HG02798 (cell line): ENCODE data around the gene RTP3.

Experiments
- ATAC-seq: cut with Tn5 transposase; IDR thresholded peaks from one replicate; pipeline ENCODE4 v1.9.1; 2021; ENCODE audit warnings: mild to moderate bottlenecking; ENCODE audit not compliant: unreplicated experiment, poor library complexity

The RTP3 gene

DNA sequence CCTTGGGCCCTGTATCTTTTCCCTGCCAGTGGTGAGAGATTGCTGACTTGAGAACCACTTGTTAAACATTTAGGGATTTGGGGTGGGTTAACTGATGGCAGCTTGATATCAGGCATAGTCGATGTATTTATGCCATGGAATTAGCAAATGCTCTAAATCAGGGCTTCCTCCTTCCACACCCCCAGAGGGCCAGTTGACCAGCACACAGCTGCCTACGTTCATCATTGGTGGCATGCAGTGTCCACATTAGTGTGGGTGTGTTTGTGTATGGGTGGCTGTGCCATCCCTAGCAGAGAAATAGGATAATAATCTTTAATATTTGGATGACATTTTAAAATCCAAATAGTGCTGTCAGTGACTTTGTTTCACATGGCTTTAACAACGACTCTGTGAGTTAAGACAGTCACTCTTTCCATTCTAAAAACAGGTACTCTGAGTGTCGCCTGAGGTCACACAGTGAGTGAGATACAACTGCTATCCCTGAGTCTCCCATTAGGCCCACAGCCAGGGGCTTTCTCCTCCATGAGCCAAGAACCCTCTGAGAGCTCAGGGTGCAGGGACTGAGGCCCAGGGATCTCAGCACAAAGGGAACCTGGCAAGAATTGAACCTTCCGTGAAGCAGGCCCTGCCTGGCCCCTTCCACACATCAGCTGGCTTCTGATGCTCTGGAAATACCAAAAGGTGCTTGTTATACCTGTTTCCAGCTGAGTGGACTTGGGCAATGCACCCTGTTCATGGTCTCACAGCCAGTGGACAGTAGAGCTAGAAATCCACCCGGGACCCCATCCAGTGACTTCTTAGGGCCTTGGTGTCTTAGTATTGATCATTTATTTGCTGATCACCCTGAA is 28.8 kb upstream of the RTP3 start:
- ATAC-seq = no peak

DNA sequence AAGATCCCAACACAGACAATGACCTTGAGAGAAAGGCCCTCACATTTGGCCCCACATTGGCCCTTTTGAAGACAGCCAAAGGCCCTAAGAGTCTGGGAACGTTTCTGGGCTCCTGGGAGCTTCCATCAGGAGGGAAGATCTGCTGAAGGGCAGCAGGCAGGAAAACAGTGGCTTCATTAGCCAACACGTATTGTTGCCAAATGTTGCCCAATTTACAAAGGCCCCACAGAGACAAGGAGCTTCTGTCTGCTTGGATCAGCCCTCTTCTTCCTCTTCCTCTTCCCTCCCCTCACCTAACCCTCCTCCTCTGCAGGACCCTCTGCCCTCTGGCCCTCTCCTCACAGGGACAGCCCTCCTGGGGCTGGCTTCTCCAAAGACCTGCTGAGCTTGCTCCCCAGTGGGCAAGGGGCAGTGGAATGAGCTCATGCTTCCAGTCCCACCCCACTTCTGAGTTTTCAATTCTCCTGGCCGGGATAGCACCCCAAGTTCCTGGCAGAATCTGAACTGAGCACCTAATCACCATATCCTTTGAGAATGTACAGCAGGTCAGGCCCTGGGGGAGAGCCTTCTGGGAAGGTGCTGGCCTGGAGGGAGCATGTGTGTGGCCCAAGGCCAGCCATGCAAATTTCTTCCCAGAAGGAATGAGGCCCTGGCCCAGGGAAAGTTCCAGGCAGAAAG is 28.0 kb upstream of the RTP3 start:
- no peak for ATAC-seq

DNA sequence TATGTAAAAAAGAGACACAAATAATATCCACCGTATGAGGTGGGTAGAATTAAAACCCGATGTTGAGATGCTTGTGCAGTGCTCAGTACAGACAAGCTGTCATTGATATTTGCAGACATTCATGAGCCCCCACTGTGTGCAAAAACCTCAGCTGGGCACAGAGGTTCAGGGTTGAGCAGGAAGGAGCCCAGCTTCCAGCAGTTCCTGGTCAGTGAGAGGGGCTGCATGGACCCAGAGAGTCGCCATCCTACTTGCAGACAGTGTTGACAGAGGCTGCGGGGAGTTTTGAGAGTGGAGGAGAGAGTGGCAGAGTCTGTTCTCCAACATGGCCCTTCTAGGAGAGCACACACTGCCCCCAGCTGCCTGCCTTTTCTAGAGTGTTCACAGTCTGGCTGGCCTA is 26.9 kb upstream of the RTP3 start:
- no peak for ATAC-seq

DNA sequence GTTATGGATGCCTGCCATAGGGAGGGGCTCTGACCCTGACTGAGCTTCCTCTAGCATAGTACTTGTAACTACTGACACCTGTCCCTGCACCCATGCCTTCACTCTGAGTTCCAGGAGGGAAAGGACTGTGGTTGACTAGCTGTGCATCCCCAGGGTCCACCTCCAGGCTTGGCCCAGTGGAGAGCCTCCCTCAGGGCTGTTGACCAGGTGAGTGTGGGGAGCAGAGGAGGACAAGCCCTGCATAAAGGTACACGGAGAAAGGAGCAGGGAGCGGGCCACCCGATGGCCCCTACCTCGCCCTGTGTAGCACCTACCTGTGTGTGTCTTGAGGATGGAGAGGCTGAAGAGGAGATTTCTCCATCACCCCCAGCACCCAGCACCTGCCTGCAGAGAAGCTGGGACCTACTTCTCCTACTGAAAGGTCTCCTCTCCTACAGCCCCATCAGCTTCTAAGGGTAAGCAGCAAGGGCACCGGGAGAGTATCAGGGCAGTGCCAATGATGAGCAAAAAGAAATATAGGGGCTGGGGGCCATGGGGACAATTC is 26.3 kb upstream of the RTP3 start:
- ATAC-seq = no peak

DNA sequence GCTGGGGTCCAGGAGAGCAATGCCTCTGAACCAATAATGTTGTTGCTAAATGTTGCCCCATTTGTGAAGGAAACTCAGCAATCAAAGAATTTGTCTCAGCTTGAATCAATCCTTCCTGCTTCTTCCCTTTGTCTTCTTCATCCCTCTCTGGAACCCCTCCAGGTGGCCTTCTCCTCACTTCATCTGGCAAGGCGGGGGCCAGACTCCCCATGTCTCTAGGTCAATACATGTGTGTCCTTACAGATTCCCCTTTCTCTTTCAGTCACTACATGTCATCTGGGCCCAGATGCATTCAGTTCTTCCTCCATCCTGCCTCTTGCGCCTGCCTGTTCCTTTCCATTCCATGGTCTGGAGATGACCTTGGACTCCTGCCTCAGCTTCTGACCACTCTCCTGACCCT is 25.0 kb upstream of the RTP3 start:
- ATAC-seq = no peak

DNA sequence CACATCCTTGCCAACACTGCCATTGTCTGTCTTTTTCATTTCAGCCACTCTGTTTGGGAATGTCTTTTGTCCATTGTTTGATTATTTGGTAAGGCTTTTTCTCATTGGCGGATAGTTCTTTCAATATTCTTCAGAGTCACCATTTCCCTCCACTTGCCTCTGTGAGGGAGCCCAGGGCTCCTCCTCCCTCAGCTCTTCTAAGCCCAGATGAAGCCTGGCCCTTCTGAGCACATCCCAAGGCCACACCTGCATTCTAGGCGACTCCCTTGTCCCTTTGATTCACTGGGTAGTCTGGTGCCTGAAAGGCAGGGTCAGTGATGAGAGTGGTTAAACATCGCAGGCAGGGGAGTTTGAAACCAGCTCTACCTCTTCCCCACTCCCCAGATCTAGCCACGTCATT is 20.6 kb upstream of the RTP3 start:
- no peak for ATAC-seq

DNA sequence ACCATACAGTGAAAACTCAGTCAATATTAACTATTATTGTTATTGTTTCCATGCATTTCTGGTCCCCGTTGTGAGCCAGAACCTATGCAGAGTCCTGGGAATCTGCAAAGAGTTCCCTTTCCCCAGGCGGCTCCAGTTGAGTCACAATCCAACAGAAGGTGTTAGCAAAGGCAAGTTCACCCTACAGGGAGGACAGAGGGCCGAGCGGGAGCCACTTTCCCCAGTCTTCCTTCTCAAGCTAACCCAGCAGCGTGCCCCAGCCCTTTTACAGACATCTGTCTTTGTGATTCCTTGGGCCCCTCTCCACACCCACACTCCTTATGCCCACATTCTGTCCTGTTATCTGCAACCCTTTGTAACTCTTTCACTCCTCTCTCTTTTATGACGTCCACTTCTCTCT is 20.0 kb upstream of the RTP3 start:
- no peak for ATAC-seq

DNA sequence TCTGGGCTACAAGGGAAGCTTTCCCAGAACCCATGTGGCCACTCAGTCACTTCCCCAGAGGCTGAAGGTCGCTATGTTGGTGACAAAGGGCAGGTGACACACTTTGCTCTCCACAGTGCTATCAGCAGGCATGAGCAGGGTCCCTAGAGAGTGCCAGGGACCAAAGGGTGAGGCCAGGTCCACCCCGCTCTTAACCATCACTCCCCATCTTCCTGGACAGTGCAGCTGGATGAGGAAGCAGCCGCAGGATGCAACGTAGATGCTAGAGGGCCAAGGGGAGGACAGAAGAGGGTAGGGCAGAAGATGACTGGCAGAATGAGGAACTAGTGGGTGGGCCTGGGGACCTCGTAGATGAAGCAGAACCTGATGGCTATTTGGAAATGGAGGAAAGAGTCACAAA is 19.4 kb upstream of the RTP3 start:
- no peak for ATAC-seq

DNA sequence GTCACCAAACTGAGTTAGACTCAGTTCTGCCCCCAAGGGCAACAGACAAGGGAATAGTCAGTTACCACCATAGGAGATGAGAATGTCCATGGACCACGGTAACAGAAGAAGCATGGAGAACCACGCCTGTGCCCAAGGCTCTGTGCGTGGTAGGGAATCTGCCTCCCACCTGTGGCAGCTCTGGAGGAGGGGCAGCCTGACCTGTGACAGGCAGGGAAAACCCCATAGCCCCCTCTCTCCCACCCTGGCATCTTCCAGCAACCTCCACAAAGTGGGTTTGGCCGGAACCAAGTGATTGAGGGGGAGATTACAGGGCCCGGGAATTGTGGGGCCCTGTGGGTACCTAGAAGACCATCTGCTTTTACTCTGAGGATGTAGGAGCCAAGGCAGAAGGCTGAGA is 18.8 kb upstream of the RTP3 start:
- ATAC-seq = no peak

DNA sequence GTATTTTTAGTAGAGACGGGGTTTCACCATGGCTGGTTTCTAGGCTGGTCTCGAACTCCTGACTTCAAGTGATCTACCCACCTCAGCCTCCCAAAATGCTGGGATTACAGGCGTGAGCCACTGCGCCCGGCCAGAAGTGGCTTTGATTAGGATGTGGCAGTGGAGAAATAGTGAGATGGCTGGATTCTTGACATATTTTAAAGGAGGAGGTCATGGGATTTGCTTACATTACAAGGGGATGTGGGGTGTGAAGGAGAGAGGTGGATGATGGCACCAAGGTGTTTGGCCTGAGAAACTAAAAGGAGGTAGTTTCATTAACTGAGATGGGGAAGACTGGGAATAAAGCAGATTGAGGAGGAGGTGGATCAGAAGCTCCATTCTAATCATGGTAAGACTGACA is 18.1 kb upstream of the RTP3 start:
- no peak for ATAC-seq

DNA sequence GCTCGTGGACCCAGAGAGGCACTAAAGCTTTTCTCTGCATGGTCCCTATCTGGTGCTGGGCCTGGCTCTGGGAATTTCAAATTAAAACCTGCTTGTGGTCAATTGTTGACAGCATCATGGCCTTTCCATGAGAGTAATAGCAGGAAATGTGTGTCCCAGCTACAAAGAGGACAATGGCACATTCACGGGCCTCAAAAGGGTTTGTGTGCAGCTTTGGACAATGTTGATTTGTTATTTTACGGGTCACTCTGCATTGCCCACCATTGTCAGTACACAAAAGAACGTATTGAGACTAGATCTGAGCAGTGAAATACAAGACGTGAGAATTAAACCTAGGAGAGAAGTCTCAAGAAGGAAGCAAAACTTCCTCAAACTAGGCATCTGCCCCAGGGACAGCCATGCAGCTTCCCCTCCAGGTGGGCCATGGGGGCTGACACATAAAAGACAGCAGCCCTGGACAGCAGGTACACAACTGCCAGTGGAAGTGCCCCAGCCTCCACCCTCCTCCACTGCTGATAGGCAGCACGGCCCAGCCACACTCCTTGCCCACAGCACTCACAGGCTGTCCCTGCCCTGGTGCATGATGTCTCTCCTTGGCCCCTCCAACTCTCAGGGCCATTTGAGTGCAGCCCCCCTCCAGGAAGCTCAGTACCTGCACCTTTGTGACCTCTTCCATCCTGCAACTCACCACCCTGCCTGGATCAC is 17.1 kb upstream of the RTP3 start:
- ATAC-seq = no peak

DNA sequence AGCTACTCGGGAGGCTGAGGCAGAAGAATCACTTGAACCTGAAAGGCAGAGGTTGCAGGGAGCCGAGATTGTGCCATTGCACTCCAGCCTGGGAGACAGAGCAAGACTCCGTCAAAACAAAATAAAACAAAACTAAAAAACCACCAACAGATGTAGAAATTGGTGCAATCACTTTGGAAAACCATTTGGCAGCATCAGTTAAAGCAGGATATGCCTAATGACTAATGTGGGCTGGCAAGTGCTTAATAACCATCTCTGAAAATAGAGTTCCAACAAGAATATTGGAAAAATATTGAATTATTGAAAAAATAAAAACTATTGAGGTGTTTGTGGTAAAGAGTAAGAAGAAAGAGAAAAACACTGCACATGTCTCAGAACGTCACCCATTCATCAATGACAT is 16.1 kb upstream of the RTP3 start:
- no peak for ATAC-seq

DNA sequence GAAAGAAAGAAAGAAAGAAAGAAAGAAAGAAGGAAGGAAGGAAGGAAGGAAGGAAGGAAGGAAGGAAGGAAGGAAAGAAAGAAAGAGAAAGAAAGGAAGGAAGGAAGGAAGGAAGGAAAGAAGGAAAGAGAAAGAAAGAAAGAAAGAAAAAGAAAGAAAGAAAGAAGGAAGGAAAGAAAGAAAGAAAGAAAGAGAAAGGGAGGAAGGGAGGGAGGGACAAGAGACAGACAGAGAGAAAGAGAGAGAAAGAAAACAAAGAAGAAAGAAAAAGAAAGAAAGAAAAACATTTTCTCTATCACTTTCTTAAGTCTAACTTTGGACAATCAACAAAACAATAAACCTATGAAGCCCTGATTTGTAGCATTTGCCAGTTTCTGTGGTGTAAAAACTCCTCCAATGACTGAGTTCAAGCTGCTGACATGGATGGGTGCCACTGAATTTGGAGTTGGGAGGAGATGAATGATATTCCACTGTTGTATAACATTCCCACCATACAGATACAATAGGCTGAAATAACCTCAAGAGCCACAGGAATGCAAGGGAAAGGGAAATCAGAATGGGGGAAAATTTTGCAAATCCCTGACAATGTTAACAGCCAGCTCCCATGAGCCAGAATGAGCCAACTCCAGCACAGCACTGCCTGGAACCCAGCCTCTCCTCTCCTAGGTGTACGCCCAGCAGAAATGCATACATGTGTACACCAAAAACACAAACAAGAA is 15.0 kb upstream of the RTP3 start:
- ATAC-seq = no peak

DNA sequence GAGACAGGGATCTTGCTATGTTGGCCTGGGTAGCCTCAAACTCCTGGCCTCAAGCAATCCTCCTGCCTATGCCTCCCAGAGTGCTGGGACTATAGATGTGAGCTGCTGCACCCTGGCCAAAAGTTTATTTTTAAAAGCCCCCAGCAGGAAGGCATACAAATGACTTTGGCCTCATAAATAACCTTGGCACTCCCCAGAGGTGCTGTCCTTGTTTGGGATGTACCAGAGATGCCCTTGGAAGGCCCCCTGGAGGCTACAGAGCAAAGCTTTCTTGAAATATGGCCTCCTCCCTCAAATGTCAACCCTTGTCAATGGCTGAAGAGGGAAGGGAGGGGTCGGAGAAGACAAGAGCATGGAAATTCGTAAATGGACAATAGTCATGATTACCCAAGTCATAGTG is 14.0 kb upstream of the RTP3 start:
- ATAC-seq = no peak

DNA sequence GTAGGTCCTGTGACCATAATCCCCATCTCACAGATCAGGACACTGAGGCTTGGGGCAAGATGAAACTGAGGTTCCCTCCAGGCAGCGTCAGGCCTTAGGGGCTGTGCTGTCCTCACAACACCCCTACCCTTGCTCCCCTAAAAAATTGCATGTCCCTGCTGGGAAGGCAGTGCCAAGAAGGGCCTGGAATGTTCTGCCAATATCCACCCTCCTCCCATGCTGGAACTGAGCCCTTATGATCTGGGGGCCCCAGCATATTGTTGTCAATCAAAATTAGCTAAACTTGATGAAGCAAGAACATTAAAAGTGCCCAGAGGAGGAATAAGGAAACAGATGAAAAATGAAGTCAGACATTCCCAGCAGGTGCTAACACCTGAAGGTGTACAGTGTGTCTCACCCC is 13.4 kb upstream of the RTP3 start:
- no peak for ATAC-seq

DNA sequence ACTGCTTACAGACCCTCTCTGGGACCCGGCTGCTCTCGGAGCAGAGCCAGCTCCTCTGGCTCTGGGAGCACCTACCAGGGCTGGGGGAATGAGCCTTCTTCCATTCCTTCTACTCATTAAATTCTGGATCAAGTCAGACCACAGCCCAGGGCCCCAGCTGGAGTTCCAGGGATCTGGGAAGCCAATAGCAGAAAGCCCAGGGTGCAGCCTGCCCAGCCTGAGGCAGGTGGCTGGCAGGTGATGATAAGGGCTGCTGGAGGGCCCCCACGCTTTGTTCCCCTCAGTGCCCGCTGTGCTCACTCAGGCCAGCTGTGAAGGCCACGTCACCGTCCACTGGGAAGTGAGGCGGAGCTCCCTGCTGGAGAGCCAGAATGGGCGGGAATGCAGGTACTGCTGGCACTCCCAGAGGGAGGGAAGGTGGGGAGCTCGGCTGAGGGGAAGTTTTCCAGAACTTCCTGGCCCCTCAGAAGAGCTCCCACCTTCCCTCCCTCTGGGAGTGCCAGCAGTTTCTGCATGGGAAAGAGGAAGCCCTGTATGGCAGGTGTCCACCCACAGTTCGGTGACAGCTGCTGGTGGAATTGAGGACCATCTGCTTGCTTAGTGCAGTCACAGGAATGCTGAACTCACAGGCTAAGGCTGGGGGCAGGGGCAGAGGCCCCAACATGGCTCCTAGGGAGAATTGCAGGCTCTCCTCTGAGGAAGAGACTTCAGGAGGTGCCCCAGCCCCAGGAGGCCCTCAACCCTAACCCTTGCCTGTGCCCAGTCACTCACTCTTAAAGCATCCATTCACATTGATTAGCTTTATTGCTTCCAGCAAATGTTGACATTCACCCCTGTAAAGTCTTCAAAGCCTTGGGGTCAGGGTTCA is 12.6 kb upstream of the RTP3 start:
- no peak for ATAC-seq

DNA sequence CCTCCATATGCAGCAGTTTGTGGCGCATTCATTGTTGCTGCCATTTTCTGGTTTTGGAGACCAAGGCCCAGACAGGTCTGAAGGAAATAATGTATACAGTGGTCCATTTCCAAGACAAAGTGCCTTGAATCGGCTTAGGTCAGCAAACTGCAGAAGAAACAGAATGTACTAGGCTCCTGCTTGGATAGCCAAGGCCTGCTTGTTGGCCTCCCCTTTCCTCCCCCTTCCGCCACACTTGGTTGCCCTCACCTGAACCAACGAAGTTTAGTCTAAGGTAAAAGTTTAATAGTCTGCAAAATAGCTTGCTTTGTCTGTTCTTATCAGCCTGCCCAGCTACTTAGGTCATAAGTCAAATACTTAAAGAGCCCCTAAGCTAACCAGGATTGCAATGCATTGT is 12.0 kb upstream of the RTP3 start:
- no peak for ATAC-seq

DNA sequence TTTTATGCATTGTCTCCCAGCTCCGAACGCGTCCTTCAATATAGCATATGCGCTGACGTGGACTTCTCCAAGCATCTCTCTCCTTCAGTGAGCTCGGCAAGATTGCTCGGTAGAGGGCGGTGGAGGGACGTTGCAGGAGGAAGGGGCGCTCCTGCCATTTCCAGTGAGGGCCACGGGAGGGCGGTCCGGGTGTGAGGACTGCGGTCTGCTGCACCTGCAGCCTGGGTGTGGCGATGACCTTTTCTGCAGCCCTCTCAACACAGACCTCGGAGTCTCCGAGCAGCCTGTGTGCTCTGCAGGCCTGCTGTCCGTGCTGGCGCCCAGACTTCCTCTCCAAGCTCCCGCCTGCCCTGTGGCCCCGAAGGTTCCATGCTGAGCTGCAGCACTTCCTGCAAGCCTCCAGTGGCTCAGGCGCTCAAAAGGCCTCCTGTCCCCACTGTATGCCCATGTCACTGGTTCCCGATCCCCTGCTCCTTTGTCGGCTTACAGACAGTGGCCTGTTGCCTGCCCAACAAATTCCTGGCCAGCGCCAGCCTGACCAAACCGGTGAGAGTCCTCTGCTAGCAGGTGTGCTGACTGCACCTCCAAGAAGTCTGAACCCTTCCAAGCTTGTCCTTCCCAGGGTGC is 8.9 kb upstream of the RTP3 start:
- ATAC-seq = peak; percentile 96

DNA sequence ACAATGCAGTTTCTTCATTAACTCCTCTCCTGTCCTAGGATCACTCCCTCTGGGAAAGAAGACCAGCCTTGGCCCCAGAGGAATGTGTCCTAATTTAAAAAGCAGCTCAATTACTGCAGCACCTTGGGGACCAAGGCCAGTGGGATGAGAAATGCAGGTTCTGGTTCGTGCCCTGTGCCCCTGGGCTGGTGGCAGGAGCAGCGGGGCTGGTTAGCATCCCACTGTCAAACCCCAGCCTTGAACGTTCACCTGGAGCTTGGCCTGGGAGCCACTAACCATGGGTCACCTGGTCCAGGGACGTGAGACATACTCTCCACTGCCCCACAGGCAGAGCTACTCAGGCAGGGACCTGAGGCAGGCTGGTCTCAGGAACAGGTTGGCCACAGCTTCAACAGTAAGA is 8.4 kb upstream of the RTP3 start:
- ATAC-seq = no peak
